B cell (primary cell): ENCODE measurements around the gene PARN. TPM values are rescaled to one million over a fixed set of nuclear protein-coding genes. Genes with fewer than 3 reads are reported as not detected.
"Not testable (repeated sequence)": the region's sequence is repeated elsewhere in the genome, so short reads cannot be mapped to it uniquely, and the experiment has no call there.

Experiments
- ATAC-seq: fragments of 200-7000 bp; cut with Tn5 transposase; one replicate; pipeline ENCODE4 v1.10.0; 2021; ENCODE audit warnings: low read depth, mild to moderate bottlenecking, moderate number of reproducible peaks, moderate library complexity
- CTCF ChIA-PET: fragments of 350-600 bp; sonication (Branson Sonifier 250); formaldehyde crosslinking; loops from one replicate; lab custom pipeline; 2021; ENCODE audit warnings: antibody characterized with exemption, inconsistent platforms; lab: Charles Lee
- POLR2A ChIA-PET: fragments of 350-600 bp; sonication (Branson Sonifier 250); formaldehyde crosslinking; loops from one replicate; lab custom pipeline; 2021; ENCODE audit warnings: antibody characterized with exemption; lab: Charles Lee
- DNase-seq: peaks from one replicate; pipeline ENCODE4 v3.0.0; 2013
- H2AFZ ChIP-seq: 2 replicates; pipeline ENCODE4 v1.6.1; 2012; ENCODE audit warnings: mild to moderate bottlenecking, low read depth, low read length; ENCODE audit not compliant: insufficient read depth, poor library complexity, severe bottlenecking
- H3K27ac ChIP-seq, 2 donors: 1 replicate in 1 of 2; 2 replicates in 1 of 2; pipeline ENCODE4 v1.5.1; 2012 to 2013; ENCODE audit warnings: low read length in 2 of 2, mild to moderate bottlenecking in 2 of 2, moderate library complexity in 1 of 2
- H3K27me3 ChIP-seq, 4 experiments: fragments of 200-600 bp in 1 of 4; sonication (generic) in 1 of 4; replicated peaks in 1 of 4; 1 replicate in 2 of 4; 2 replicates in 2 of 4; pipeline versions ENCODE4 v1.6.1 to v1.7.0; 2013 to 2016; ENCODE audit warnings: low read length in 3 of 4, mild to moderate bottlenecking in 2 of 4, mixed read lengths in 1 of 4, moderate library complexity in 1 of 4; ENCODE audit not compliant: insufficient read depth in 4 of 4, control insufficient read depth in 3 of 4; ENCODE audit errors: control extremely low read depth in 1 of 4
- H3K36me3 ChIP-seq, 2 experiments: replicated peaks in 1 of 2; 1 replicate in 1 of 2; 2 replicates in 1 of 2; pipeline versions ENCODE4 v1.6.1 to v1.7.1; 2013; ENCODE audit warnings: low read length in 1 of 2; ENCODE audit not compliant: insufficient read depth in 2 of 2, control insufficient read depth in 1 of 2; ENCODE audit errors: control extremely low read depth in 1 of 2, extremely low read depth in 1 of 2
- H3K4me1 ChIP-seq, 2 donors: fragments of 200-600 bp in 1 of 2; sonication (generic) in 1 of 2; 1 replicate in 1 of 2; 2 replicates in 1 of 2; pipeline versions ENCODE4 v1.5.1 to v1.6.1; 2013 to 2017; ENCODE audit warnings: low read length in 2 of 2; ENCODE audit not compliant: control insufficient read depth in 2 of 2, insufficient read depth in 2 of 2
- H3K4me2 ChIP-seq: replicated peaks from 2 replicates; pipeline ENCODE3; 2012; ENCODE audit warnings: mild to moderate bottlenecking, low read depth, low read length; ENCODE audit not compliant: poor library complexity, severe bottlenecking
- H3K4me3 ChIP-seq, 5 experiments: fragments of 200-600 bp in 1 of 5; sonication (generic) in 1 of 5; 1 replicate in 3 of 5; 2 replicates in 2 of 5; pipeline versions ENCODE4 v1.5.1 to v1.7.0; 2011 to 2016; ENCODE audit warnings: low read length in 4 of 5, mild to moderate bottlenecking in 4 of 5, low read depth in 2 of 5, control low read depth in 1 of 5, moderate library complexity in 1 of 5; ENCODE audit not compliant: insufficient read depth in 1 of 5; ENCODE audit errors: control extremely low read depth in 1 of 5, extremely low read depth in 1 of 5
- H3K79me2 ChIP-seq: fragments of 200-600 bp; sonication (generic); one replicate; pipeline ENCODE4 v1.6.0; 2016; ENCODE audit warnings: low read length; ENCODE audit not compliant: control insufficient read depth, insufficient read depth
- H3K9ac ChIP-seq: fragments of 200-600 bp; sonication (generic); 2 replicates; pipeline ENCODE4 v1.6.1; 2017; ENCODE audit warnings: mild to moderate bottlenecking, low read length, moderate library complexity
- H3K9me3 ChIP-seq, 3 donors: one replicate each; pipeline versions ENCODE4 v1.6.1 to v1.7.1; 2013; ENCODE audit warnings: low read length in 2 of 3; ENCODE audit not compliant: control insufficient read depth in 2 of 3, insufficient read depth in 1 of 3; ENCODE audit errors: control extremely low read depth in 1 of 3
- H4K20me1 ChIP-seq: 2 replicates; pipeline ENCODE4 v1.6.0; 2012; ENCODE audit warnings: mild to moderate bottlenecking, low read length; ENCODE audit not compliant: insufficient read depth, control insufficient read depth, poor library complexity, severe bottlenecking
- H3K27ac Mint-ChIP-seq: one replicate; pipeline ENCODE4 v1.8.0; 2021; ENCODE audit warnings: mixed read lengths
- H3K27me3 Mint-ChIP-seq: one replicate; pipeline ENCODE4 v1.8.0; 2021; ENCODE audit warnings: mixed read lengths
- H3K4me1 Mint-ChIP-seq: one replicate; pipeline ENCODE4 v1.8.0; 2021; ENCODE audit warnings: mixed read lengths
- H3K4me3 Mint-ChIP-seq: one replicate; pipeline ENCODE4 v1.8.0; 2021; ENCODE audit warnings: mixed read lengths
- H3K9me3 Mint-ChIP-seq: one replicate; pipeline ENCODE4 v1.8.0; 2022; ENCODE audit warnings: mixed read lengths; ENCODE audit not compliant: insufficient read depth
- EZH2 ChIP-seq: IDR thresholded peaks from 2 replicates; pipeline ENCODE4 v1.6.1; 2012; ENCODE audit warnings: borderline replicate concordance, low read depth, mild to moderate bottlenecking, moderate library complexity, low read length; ENCODE audit not compliant: insufficient read depth, poor library complexity, severe bottlenecking
- WGBS: methylation state at CpG from one replicate; pipeline ENCODE4 v1.1.5; 2013; ENCODE audit warnings: missing lambda C conversion rate; ENCODE audit not compliant: insufficient coverage; 5-methylcytosine and 5-hydroxymethylcytosine counted together
- intact Hi-C: fragments of 100-400 bp; cut with micrococcal nuclease; formaldehyde crosslinking; loops from one replicate; pipeline ENCODE4 v1.10.0; 2022
- polyA plus RNA-seq: library from polyadenylated mRNA; depleted of rRNA; stranded (reverse); fragments of >200 nt; gene quantifications from 2 replicates; pipeline ENCODE4 v1.2.3, GENCODE V29; 2012
- total RNA-seq, 2 donors: library from RNA; stranded (reverse); fragments of 120-200 nt in 1 of 2; gene quantifications; 1 replicate in 1 of 2; 2 replicates in 1 of 2; pipeline versions ENCODE4 v1.2.3 to v1.2.4, GENCODE V29; 2013 to 2022
- TF ChIP-seq, protein P1 (sequence below): fragments of 200-600 bp; IDR thresholded peaks from one replicate; pipeline ENCODE4 v1.8.0; 2022; ENCODE audit warnings: antibody characterized with exemption, mild to moderate bottlenecking

Gene PARN
- total and polyA plus RNA-seq, 2 donors (not counting 1 experiment from before 2014, with no cell fraction given): 25.3 to 62.2 TPM

DNA sequence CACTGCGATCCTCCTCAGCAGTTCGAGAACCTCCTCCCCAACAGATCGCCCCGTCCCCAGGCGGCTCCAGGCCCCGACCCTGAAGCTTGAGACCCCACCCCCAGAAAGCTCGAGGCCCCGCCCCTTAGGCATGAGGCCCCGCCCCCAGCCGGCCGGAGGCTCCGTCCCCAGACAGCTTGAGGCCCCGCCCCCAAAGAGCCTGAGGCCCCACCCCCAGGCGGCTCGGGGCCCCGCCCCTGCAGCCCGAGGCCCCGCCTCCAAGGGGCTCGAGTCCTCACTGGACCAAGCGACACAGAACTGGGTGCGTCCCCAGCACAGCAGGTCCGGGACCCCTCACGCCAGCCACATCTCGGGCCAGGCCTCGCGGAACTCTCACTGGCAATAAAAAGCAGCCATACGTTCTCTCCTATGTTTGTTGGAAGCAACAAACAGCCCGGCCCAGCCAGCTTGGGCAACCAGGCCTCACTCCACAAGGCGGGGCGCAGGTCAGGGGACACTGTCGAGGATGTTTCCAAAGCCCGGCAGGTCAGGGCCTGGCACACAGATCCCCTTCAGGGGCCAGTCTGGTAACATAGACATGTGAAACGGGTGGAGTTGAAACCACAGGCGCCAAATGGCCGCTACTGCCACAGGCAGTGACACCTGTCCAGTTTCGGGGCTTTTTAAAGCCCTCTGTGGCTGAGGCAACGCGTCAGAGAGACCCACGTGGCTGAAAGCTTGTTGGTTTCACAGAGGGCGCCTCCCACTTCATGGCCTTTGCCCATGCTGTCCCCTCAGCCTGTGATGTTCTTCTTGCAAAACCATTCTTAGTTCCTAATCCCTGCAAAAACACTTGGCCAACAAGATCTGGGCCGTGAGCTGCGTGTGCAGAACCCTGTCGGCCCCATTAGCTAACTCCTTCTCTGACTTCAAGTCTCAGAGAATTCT, 224.2 kb downstream of the PARN start:
- Mint-ChIP-seq H3K4me3 (peak overlapping the region; percentile 27), H3K27me3 (peaks cover 7% of the 10 kb centered on the region), H3K27ac (peak overlapping the region; percentile 82), H3K9me3 (no peaks in the 10 kb centered on the region), H3K4me1 (peaks cover 8% of the 10 kb centered on the region)
- ChIA-PET CTCF (no interaction called here), POLR2A (no interaction called here)
- H3K4me1 ChIP-seq: no peaks in the 10 kb centered on the region
- H3K79me2 ChIP-seq: no peaks in the 10 kb centered on the region
- H3K9me3 ChIP-seq: peaks cover 0 to 5% (median 0%) of the 10 kb centered on the region in 3 donors
- H3K4me3 ChIP-seq: no peak overlapping the region
- ATAC-seq (peak; percentile 77), DNase-seq (peak; percentile 42)
- intact Hi-C loops: loop anchor here (10.0 kb wide), 1 partner anchor 101 kb away; no protein-coding TSS in a partner anchor
- H3K27me3 ChIP-seq: no peaks in the 10 kb centered on the region
- H4K20me1 ChIP-seq: no peaks in the 10 kb centered on the region
- 65% methylated on average over 31 of the region's 43 CpGs for WGBS
- H3K27ac ChIP-seq: no peak overlapping the region
- no peak overlapping the region for H3K4me2 ChIP-seq
- H3K36me3 ChIP-seq: no peaks in the 10 kb centered on the region
- H2AFZ ChIP-seq: peak overlapping the region; percentile 22
- TF ChIP-seq EZH2: no peak
- TF ChIP-seq, protein P1, sequence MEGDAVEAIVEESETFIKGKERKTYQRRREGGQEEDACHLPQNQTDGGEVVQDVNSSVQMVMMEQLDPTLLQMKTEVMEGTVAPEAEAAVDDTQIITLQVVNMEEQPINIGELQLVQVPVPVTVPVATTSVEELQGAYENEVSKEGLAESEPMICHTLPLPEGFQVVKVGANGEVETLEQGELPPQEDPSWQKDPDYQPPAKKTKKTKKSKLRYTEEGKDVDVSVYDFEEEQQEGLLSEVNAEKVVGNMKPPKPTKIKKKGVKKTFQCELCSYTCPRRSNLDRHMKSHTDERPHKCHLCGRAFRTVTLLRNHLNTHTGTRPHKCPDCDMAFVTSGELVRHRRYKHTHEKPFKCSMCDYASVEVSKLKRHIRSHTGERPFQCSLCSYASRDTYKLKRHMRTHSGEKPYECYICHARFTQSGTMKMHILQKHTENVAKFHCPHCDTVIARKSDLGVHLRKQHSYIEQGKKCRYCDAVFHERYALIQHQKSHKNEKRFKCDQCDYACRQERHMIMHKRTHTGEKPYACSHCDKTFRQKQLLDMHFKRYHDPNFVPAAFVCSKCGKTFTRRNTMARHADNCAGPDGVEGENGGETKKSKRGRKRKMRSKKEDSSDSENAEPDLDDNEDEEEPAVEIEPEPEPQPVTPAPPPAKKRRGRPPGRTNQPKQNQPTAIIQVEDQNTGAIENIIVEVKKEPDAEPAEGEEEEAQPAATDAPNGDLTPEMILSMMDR: no peak
- H3K9ac ChIP-seq: no peak overlapping the region

DNA sequence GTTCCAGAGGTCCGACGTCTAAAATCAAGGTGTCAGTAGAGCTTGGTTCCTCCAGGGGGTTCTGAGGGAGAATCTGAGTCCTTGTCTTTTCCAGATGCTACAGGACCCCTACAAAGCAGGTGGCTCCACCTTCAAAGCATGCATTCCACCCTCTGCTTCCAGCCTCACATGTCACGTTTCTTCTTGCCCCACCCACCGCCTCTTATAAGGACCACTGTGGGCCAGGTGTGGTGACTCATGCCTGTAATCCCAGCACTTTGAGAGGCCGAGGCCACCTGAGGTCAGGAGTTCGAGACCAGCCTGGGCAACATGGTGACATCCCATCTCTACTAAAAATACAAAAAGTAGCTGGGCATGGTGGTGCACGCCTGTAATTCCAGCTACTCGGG, 227.1 kb downstream of the PARN start:
- not testable (repeated sequence) for H3K4me1 ChIP-seq

DNA sequence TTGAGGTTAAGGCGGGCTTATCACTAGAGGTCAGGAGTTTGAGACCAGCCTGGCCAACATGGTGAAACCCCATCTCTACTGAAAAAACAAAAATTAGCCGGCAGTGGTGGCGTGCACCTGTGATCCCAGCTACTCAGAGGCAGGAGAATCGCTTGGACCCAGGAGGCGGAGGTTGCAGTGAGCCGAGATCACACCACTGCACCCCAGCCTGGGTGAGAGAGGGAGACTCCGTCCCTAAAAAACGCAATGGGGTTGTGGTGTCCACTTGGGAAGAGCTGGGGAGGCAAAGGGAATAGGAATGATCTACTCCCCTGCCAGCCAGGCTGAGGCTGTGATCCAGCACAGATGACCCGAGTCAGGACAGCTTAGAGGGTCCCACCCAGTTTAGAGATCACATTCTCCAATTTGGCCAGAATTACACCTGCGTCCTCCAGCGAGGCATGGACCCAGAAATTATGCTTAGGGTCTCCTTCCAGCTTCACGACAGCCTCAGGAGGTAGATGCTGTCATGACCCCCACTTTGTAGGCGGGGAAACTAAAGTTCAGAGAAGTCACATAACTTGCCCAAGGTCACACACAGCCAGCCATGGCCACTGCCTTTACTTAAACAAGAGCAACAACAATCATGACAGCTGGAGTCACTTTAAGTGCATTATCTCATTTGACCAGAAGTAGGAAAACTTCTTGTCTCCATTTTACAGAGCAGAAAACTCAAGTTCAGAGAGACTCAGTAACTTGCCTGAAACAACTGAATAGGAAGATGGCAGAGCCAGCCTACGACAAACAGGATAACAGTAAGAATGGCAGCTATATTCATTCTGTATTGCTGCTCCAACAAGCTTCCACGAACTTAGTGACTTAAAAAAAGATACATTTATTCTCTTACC, 227.7 kb downstream of the PARN start:
- H3K4me3 ChIP-seq, H3K27me3 ChIP-seq, CTCF ChIA-PET, H3K9me3 ChIP-seq, H3K9ac ChIP-seq, H3K27ac ChIP-seq, DNase-seq, H3K4me1 ChIP-seq, H3K36me3 ChIP-seq, H3K27ac Mint-ChIP-seq, H3K79me2 ChIP-seq, H3K4me2 ChIP-seq, H3K4me3 Mint-ChIP-seq, POLR2A ChIA-PET, H3K4me1 Mint-ChIP-seq, H4K20me1 ChIP-seq, H3K9me3 Mint-ChIP-seq, H2AFZ ChIP-seq, ATAC-seq: not testable (repeated sequence)
- 91% methylated on average over 13 of the region's 15 CpGs for WGBS
- intact Hi-C loops: loop anchor here (10.0 kb wide), 1 partner anchor 98 kb away; no protein-coding TSS in a partner anchor
- H3K27me3 Mint-ChIP-seq: peaks cover 11% of the 10 kb centered on the region

More for the DNA sequence above, 227.1 kb downstream of the PARN start:
- H3K36me3 ChIP-seq, POLR2A ChIA-PET, CTCF ChIA-PET, H3K4me3 ChIP-seq, H3K4me1 Mint-ChIP-seq, DNase-seq, H3K27me3 ChIP-seq, H3K9me3 Mint-ChIP-seq, H3K9me3 ChIP-seq, H3K4me3 Mint-ChIP-seq, ATAC-seq, H4K20me1 ChIP-seq, H3K79me2 ChIP-seq, H3K4me2 ChIP-seq, H3K27ac Mint-ChIP-seq, H2AFZ ChIP-seq, H3K9ac ChIP-seq, H3K27ac ChIP-seq: not testable (repeated sequence)
- peaks cover 11% of the 10 kb centered on the region for H3K27me3 Mint-ChIP-seq
- 95% methylated on average over 8 of the region's 8 CpGs for WGBS
- intact Hi-C loops: loop anchor here (10.0 kb wide), 1 partner anchor 98 kb away; no protein-coding TSS in a partner anchor
